ENCODE measurements around the gene GNAI3. TPM values are rescaled to one million over a fixed set of nuclear protein-coding genes. Genes with fewer than 3 reads are reported as not detected.
A peak's percentile ranks its signal among the peaks of the same experiment; 100 is the strongest.

The GNAI3 gene
- total and polyA plus RNA-seq, 8 donors, result 1.1 to 3.9 (median 2.8) TPM

DNA sequence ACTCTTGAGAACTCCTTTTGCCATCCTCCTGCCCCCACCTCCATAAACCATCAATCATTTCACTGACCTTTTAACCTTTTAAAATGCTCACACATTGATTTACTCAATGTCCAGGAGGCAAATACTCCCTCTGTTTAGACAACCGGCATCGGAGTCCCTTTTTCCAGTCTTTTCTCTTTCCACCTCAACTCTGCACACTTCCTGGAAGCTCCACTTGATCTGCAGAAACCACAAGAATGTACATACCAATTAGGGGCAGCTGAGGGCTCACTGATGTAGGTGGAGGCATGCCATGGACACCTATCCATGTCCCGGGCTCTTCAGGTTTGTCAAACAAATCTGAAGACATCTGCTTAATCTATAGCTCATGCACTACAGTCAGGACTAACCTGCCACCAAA is 33.6 kb upstream of the GNAI3 start:
- DNase-seq, result no peak
- FAIRE-seq, result no peak
- H3K27ac ChIP-seq, result no peak overlapping the region
- H3K27me3 ChIP-seq, result no peaks in the 10 kb centered on the region
- WGBS, 2 donors, result 51 to 66% methylated on average over 3 of the region's 3 CpGs
- H3K9me3 ChIP-seq, result no peaks in the 10 kb centered on the region
- intact Hi-C loops (cut with DNase I), result no loop called here
- no peak overlapping the region for H3K4me3 ChIP-seq
- H3K4me1 ChIP-seq, result peaks cover 0 to 3% (median 0%) of the 10 kb centered on the region in 3 donors
- H3K36me3 ChIP-seq, result no peaks in the 10 kb centered on the region
- TF ChIP-seq, protein P1, sequence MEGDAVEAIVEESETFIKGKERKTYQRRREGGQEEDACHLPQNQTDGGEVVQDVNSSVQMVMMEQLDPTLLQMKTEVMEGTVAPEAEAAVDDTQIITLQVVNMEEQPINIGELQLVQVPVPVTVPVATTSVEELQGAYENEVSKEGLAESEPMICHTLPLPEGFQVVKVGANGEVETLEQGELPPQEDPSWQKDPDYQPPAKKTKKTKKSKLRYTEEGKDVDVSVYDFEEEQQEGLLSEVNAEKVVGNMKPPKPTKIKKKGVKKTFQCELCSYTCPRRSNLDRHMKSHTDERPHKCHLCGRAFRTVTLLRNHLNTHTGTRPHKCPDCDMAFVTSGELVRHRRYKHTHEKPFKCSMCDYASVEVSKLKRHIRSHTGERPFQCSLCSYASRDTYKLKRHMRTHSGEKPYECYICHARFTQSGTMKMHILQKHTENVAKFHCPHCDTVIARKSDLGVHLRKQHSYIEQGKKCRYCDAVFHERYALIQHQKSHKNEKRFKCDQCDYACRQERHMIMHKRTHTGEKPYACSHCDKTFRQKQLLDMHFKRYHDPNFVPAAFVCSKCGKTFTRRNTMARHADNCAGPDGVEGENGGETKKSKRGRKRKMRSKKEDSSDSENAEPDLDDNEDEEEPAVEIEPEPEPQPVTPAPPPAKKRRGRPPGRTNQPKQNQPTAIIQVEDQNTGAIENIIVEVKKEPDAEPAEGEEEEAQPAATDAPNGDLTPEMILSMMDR (IDR thresholded peaks at IDR 0.05), result no peak
- ATAC-seq, result no peak

DNA sequence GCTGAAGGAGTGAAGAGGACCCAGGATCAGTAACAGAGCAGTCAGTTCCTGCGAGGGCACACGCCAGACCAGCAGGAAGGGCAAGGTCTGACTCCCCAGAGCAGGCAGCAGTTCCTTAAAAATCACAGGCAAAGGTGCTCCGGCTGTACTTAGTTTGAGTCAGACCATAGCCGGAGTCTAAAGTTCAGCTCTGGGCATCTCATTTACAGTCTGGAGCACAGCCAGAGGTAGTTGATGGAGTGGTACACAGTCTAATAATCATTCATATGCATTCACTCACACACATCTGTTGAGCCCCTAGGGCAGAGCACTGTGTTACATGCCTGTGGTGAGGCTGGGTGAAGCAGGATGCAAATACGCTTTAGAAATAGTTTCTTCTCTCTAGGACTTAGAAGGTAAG is 31.5 kb upstream of the GNAI3 start:
- no peaks in the 10 kb centered on the region for H3K4me1 ChIP-seq
- 55 to 57% methylated on average over 5 of the region's 5 CpGs for WGBS, 2 donors
- ATAC-seq (peak in 2 of 4 donors; percentile 30 to 42), DNase-seq (no peak), FAIRE-seq (no peak)
- intact Hi-C loops (cut with DNase I), result no loop called here
- no peak overlapping the region for H3K4me3 ChIP-seq
- H3K27ac ChIP-seq, result no peak overlapping the region
- TF ChIP-seq, protein P1 (IDR thresholded peaks at IDR 0.05), result no peak
- no peaks in the 10 kb centered on the region for H3K36me3 ChIP-seq
- no peaks in the 10 kb centered on the region for H3K9me3 ChIP-seq
- no peaks in the 10 kb centered on the region for H3K27me3 ChIP-seq

- H3K36me3 ChIP-seq, result no peaks in the 10 kb centered on the region
- no peaks in the 10 kb centered on the region for H3K4me1 ChIP-seq
- H3K27me3 ChIP-seq, result no peaks in the 10 kb centered on the region
- no peak for FAIRE-seq
- DNase-seq, result no peak
- TF ChIP-seq, protein P1 (IDR thresholded peaks at IDR 0.05), result no peak
- H3K4me3 ChIP-seq, result no peak overlapping the region
- no peaks in the 10 kb centered on the region for H3K9me3 ChIP-seq
- no peak overlapping the region for H3K27ac ChIP-seq
- ATAC-seq, result no peak
- intact Hi-C loops (cut with DNase I), result no loop called here
- WGBS, 2 donors, result 77 to 82% methylated on average over 5 of the region's 5 CpGs
Measured at GRCh38 chr1:109517337-109517736, 31.1 kb upstream of the GNAI3 start.

DNA sequence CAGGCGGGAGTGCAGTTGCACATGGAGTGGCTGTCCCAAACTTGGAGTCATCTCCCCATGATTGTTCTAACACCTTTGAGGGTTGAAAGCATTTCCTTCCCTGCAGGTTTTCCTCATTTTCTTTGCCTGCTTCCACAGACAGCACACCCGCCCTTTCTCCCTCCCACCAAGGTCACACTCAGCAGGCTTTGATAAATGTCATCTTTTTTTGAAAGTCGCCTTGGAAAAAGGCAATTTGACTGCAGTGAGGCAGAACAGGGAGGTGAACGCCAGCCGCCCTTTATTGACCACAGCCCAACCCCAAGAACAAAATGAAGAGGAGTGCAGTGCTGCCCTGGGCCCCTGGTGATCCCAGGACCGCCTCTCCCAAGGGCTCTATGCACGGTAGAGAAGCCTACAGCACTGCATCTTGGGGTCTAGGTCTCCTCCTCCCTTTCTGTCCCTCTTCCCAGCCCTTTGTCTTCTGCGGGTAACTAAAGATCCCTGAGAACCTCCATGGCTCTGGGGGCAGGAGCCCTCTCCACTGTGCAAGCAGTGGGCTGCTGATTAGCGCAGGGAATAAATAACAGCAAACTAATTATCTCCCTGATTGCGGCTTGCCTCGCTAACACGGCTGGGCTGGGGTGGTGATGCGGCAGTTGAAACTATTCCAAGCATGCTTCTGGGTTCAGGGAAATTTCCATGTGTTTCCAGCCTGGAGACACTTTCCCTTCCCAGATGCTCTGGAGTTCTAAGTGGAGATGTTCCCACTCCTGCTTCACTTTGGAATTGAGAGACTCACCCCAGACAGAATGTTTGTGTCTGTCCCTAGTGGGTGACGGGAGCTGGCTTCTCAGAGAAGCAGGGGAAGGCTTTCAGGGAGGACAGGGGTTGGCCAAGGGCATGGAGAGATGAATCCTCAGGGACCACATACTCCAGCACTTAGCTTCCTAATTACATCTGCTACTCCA is 27.1 kb upstream of the GNAI3 start:
- Histone ChIP-seq H3K9me3 (no peaks in the 10 kb centered on the region), H3K27ac (no peak overlapping the region), H3K4me1 (no peaks in the 10 kb centered on the region), H3K36me3 (no peaks in the 10 kb centered on the region), H3K27me3 (no peaks in the 10 kb centered on the region), H3K4me3 (no peak overlapping the region)
- ATAC-seq, result peak in 1 of 4 donors; percentile 12
- DNase-seq, result no peak
- FAIRE-seq, result no peak
- TF ChIP-seq, protein P1 (IDR thresholded peaks at IDR 0.05), result no peak
- 36% methylated on average over 14 of the region's 14 CpGs for WGBS, 2 donors
- intact Hi-C loops (cut with DNase I), result loop anchor here in 1 of 3 donors (10.0 kb wide), 1 partner anchor 246 kb away; no protein-coding TSS in a partner anchor

- Histone ChIP-seq H3K9me3 (no peaks in the 10 kb centered on the region), H3K27me3 (no peaks in the 10 kb centered on the region), H3K27ac (no peak overlapping the region), H3K4me3 (no peak overlapping the region), H3K4me1 (no peaks in the 10 kb centered on the region), H3K36me3 (no peaks in the 10 kb centered on the region)
- TF ChIP-seq, protein P1 (IDR thresholded peaks at IDR 0.05), result no peak
- FAIRE-seq, result no peak
- WGBS, 2 donors, result 81 to 88% methylated on average over 7 of the region's 7 CpGs
- no peak for ATAC-seq
- DNase-seq, result no peak
- intact Hi-C loops (cut with DNase I), result loop anchor here in 1 of 3 donors (10.0 kb wide), 1 partner anchor 247 kb away; no protein-coding TSS in a partner anchor
Measured at GRCh38 chr1:109522026-109522425, 26.4 kb upstream of the GNAI3 start.

Measured in pancreas (tissue), 10 donors.